Activated CD4-positive, CD25-positive, alpha-beta regulatory T cell treated with anti-CD3 and anti-CD28 coated beads, Interleukin-2, amount 50 U/mL, for 24 hours (primary cell): ENCODE data around the gene APPL1.
A peak's percentile ranks its signal among the peaks of the same experiment; 100 is the strongest.

Experiments used
- ATAC-seq, 2 donors: fragments of 150-1000 bp; cut with Tn5 transposase; one replicate each; pipeline ENCODE4 v1.10.0; 2021; ENCODE audit warnings: mild to moderate bottlenecking in 1 of 2, moderate library complexity in 1 of 2

Gene APPL1, protein sequence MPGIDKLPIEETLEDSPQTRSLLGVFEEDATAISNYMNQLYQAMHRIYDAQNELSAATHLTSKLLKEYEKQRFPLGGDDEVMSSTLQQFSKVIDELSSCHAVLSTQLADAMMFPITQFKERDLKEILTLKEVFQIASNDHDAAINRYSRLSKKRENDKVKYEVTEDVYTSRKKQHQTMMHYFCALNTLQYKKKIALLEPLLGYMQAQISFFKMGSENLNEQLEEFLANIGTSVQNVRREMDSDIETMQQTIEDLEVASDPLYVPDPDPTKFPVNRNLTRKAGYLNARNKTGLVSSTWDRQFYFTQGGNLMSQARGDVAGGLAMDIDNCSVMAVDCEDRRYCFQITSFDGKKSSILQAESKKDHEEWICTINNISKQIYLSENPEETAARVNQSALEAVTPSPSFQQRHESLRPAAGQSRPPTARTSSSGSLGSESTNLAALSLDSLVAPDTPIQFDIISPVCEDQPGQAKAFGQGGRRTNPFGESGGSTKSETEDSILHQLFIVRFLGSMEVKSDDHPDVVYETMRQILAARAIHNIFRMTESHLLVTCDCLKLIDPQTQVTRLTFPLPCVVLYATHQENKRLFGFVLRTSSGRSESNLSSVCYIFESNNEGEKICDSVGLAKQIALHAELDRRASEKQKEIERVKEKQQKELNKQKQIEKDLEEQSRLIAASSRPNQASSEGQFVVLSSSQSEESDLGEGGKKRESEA

DNA sequence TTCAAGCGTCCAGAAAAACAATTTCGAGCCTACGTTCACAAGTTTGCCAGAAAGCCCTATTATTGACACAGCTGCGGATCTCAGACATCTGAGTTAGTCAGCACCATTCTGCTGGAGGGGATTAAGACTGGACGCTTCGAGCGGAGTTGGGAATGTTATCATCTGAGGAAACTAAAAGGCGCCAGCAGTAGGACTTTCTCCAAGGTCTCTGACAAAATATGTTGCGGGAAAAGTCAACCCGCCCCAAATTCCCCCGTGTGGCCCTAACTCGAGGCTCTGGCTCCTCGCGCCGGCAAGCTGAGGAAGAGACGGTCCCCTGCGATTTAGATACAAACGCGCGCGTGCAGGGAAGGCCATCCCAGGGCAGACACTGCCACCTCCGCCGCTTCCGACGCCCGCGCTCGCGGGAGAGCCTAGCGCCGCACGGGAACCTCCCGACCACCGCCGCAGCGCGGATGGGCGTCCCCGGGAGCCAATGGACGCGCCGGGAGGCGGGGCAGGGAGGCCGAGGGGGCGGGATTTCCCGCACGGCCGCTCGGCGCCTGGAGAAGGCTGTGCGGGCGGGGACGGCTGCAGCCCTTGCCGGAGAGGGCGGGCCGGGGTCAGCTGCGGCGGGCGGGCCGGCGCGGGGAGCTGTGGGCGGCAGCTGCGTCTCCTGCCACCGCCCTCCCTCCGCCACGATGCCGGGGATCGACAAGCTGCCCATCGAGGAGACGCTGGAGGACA lies at the start of gene APPL1:
APPL1 (plus strand) TSS at position 526 of the 726 bp plus-strand sequence; CDS start at position 681, 155 bp downstream.
- ATAC-seq, result peak; percentile 92 to 96

DNA sequence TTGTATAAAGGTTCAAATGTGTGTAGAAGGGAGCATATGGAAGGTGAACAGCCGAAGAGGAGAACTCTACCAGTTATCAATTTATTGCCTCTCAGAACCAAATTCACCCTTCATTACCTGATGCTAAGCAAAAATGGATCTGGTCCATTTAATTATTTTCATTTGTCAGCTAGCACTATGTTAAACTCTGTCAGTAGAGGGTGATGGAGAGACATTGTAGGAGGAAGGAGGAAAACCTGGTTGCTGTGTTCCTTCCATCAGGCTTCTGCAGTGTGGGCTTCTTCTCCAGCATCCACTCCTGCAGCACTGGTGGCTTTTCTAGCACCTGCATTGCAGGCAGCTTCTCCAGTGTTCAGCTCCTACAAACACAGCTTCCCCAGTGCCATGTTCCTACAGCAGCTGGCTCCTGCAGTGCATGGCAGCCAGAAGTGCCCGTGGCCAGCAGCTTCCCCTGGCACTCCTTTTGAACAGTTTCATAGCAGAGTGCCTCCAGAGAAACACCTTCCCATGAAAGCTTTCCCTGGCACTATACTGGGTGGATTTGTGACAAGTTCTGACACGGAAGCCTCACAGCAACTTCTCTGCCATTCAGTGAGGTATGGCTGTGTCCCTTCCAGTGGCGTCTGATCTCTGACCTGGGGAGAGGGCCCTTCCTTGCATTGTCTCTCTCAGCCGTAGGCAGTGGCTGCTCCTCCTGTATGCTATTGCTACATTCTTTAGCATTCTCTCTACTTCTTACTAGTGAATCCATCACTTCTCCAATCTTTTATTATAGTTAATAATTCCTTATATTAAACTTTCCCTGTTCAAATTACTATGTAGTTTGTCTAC lies 47.7 kb upstream of the APPL1 start:
- ATAC-seq, result no peak

DNA sequence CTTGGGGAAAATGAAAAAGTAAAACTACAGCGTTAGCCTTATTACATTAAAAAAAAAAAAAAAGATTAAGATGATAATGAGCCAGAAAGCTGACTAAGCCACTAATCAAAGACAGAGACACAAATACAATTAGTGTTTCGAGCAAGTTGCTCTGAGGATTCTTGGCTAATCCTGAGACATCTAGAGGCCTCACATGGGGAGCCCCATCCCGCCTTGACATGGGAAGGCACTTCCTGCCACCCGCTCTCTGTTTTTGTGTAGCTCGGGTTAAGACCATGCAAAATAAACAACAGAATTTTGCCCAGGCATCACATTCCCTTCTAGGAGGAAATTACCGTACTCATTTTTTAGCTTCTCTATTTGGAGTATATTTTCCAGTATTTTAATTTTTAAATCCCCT lies 43.0 kb upstream of the APPL1 start:
- no peak for ATAC-seq

DNA sequence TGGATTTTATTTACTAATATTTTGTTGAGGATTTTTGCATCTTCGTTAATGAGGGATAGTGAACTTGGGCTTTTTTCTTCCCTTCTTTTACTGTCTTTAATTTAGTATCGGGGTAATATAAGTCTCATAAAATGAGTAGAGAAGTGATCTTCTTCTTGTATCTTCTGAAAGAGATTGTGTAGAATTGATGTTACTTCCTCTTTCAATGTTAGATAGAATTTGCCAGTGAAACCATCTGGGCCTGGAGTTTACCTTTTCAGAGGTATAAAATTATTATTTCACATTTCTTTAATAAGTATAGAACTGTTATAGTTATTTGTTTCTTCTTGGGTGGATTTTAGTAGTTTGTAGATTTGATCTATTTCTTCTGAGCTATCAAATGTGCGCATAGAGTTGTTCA lies 35.5 kb upstream of the APPL1 start:
- no peak for ATAC-seq

DNA sequence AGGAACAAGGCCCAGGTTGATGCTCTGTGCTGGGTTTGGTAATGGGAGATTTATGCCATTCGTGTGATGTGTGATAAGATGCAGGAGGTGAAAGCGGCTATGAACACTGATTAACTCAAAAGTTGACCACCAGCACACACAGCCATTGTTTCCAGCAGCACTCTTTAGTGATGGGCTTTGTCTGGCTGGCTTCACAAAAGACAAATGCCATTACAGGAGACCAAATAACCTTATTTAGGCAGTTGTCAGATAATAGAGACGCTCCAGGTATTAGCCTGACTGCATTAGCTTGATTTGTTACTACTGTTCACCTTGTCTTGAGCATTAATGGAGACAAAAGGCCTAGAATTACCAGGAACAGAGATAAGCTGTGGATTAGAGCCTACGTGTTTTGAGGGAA lies 32.9 kb upstream of the APPL1 start:
- no peak for ATAC-seq

DNA sequence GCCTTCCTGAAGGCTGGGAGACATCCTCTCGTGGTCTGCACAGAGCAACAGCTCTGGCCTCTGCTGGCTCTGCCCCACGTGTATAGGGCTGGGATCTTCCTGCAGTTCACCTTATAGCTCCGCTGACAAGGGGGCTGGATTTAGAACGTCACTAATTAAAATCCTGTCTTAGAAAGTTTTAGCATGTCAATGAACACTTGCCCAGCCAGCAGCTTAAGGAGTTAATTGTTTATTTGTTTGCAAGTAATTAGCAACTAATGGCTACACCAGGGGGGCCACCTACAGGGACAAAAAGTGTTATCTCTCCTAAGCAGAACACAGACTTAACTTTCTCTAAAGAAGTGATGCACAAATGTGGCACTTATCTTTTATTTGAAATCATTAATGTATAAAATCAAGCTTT lies 27.6 kb upstream of the APPL1 start, which contains the start of gene HESX1:
HESX1 (minus strand) TSS at position 84 of the 403 bp plus-strand sequence; CDS start at position 24, 60 bp downstream.
- no peak for ATAC-seq

DNA sequence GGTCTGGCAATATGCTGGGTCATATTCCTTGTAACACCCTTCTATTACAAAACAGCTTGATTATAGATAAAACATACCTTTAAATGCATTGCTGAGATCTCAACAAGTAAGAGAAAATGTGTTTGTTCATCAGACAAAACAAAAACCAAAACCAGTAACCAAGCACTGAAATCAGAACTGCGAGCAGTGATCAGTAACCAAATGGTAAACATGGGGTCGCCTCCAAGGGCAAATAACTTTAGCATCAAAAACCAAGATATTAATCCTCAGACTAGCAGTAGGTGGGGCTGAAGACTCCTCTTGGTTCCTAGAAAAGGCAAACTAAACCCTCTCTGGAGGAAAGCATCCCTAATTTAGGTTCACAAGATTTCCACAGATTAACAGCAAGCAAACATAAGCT lies 21.1 kb upstream of the APPL1 start:
- ATAC-seq, result no peak

DNA sequence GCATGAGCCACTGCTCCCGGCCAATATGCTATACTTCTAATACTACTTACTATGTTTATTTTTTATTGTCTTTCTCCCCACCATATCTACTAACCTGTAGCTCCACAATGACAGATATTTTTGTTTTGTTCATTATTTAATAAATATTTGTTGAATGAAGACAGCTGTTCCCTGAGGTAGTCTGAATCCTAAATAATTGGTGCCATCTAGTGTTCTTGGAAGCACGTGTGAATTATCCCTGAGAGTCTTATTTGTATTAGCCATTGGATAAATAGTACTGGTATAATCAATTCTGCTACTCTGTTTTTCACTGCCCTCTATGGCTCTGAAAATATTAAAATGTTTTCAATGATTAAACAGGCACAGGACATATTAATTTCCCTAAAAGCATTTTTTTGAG lies 5.6 kb upstream of the APPL1 start:
- no peak for ATAC-seq

DNA sequence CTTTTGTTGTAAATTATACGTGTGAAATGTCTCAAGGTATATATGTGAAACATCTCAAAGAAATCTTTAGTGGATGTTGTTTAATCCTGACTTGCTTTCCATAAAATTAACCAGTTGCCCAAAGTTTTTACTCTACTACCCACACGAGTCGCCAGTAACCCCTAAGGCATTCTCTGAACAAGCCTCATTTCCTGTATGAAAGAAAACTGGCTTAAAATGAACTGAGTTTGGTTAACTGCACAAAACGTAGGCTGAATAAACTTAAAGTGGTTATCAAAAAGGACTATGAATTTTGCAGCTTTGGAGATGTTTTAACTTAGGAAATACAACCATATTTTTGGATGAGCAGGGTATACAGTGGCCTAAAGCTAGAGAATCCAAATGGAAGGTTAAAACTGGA lies 2.7 kb upstream of the APPL1 start:
- ATAC-seq, result no peak

DNA sequence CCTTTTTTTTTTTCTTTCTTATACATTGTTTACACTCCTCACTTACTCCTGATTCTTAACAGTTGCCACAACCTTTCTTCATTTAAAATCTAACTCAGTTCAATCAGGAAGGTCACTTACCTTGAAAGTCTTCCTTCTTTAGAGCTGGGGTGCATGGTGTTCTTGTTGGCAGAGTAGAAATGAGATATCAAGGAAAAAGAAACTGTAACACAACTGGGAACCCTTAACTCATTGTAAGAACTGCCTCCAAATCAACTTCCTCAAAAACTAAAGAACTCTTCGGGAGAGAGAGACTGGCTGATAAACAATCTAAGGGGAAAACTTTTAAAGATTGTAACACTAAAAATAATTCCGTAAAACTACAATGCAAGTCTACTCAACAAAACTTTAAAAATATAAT lies 1.4 kb upstream of the APPL1 start:
- ATAC-seq, result no peak

DNA sequence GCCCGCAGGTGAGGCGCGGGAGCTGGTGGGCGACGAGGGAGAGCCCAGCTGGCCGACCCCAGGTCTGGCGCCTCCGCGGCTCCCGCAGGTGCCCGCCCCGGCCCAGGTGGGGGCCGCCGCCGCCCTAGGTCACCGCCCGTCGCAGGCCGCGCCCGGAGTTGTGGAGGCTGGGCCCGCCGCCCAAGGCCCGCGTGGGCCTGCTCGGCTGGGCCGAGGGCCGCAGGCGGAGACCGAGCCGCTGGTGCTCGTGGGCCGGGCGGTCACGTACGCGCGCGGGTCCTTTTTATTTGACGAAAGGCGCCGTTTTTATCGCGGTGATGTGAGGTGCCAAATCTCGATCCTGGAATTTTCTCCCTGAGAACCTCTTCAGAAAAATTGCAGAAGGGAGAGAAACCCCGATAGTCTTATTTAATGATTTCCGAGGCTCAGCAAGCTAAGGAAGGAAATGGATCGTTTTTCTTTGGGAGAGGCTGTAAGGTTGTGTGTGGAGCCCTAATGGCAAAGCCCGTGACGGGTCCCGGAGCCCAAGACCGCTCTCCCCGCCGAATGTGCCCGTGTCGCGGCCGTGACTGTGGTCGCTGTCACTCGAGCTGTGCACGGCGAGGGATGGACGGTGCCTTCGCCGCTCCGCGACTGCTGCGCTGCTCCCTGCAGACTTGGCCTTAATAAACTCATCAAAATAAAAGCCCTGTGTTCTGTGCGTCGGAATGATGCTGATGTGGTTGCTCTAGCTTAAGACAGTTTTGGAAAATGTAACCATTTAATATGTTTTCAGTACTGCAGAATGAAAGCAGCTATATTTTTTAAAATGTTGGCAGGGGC lies 612 bp downstream of the APPL1 start:
- peak; percentile 34 to 44 for ATAC-seq

DNA sequence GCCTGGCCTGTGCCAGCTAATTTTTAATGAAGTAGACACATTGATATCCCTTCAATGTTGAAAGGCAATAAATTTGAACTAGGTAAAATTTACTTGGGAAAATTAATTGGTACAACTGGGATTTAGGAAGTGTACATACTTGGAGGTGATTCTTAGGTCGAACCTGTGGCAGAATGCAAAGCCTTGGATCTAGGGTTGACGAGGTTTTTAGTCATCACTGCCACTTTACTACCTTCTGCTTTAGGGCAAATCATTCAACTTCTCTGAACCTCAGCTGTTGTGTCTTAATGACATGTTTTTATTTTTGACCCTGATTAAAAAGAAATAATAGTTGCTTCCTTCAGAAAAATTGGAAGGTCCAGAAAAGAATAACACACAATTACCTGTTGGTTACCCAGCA lies 2.5 kb downstream of the APPL1 start:
- no peak for ATAC-seq

DNA sequence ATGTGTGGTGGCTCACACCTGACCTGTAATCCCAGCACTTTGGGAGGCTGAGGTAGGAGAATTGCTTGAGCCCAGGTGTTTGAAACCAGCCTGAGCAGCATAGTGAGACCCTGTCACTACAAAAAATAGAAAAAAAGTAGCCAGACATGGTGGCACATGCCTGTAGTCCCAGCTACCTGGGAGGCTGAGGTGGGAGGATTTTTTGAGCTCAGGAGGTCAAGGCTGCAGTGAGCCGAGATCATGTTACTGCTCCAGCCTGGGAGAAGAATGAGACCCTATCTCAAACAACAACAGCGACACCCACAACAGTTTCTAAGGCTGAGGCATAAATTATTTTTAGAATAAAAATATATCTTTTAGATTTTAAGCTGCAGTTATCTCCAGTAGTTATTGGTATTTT lies 6.3 kb downstream of the APPL1 start:
- ATAC-seq, result no peak

DNA sequence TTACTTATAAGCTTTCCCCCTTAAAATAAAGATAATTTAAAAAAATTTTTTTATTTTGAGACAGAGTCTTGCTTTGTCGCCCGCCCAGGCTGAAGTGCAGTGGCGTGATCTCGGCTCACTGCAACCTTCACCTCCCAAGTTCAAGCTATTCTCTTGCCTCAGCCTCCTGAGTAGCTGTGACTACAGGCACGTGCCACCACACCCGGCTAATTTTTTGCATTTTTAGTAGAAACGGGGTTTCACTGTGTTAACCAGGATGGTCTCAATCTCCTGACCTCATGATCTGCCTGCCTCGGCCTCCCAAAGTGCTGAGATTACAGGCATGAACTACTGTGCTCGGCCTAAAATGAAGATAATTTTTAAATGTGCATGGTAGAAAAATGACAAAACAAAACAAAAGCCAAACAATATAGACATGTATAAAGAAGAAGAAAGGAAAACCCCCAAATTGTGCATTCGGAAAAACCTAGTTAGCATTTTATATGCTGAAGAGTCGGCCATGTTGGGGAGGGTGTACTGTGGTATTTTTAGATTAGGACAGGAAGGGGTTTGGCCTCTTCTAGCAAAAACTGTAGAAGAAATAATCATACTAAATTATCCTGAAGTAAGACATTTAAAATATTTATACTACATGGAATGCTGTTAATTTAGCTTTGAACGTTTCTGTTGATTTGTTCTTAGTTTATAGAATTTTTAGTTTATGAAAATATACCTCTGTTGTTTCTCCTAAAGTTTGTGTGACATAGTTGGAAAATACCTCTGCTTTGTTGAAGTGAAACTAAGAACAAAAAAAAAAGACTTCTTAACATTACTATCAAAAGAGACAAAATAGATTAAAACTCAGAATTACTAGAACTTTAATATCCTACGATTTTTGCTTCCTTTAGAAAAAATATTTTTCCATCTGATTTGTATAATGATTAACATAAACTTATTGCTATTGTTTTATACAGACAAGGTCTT lies 7.4 kb downstream of the APPL1 start:
- ATAC-seq, result no peak

DNA sequence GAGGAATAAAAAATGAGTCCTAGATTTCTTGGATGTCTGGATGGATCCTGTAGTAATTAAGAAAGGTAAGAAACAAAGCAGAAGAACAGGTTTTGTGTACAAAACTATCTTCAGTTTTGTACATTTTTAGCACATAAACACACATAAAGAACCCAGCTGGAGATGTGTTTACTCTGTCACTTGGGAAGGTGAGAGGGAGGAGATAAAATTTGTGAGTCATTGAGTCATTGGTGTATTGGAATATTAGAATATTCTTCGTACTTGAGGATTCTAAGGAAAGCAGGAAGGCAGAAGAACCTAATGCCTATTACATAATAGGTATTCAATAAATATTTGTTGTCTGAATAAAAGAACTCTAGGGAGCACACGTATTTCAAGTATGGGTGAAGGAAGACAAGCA lies 17.4 kb downstream of the APPL1 start:
- no peak for ATAC-seq

DNA sequence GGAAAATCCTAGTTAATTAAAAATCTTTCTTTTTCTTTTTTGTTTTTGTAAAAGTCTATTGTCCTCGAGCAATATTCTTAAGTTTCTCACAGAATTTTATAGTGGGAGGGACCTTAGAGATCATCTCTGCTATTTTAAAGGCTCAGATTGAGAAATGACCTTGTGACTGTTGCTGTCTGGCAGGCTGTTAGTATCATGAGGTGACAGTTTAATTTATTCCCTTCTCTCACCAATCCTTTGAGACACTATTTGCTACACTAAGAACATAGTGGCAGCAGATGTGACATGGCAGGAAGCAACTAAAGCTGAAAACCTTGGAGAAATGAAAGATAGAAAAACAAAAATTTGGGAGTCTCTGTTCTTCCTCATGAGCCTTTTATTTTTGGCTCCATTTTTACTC lies 24.9 kb downstream of the APPL1 start:
- no peak for ATAC-seq

DNA sequence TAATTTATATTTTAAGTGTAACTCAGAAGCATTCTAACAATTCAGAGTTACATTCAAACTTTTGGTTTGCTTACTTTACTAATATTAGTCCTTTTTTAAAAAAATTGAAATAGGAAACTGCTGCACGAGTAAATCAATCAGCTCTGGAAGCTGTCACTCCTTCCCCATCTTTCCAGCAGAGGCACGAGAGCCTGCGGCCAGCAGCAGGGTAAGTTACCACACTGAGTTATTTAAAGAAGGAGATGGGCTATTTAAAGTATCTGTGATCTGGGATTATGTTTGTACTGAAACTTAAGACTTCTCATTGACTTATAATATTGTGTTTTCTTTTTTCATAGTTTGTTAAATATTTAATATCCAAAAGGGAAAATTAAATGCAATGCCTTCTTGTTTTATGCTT lies 29.3 kb downstream of the APPL1 start:
- ATAC-seq, result no peak

DNA sequence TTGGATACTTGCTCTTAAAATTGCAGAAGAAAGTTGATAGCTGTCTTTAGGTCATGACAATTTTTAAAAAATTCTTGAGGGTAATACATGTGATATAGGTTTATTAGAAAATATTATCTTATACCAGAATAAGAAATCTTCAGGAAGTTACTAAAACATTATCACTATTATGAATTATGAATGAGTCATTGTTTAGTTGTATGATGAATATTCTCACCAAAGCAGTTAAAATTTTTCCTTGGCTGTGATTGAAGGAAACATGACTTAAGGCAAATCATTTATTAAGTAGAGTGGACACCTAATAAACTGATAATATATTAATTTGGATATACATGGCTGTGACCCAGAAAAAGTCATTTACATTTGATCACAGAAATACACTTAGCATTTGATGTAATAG lies 30.1 kb downstream of the APPL1 start:
- ATAC-seq, result no peak

DNA sequence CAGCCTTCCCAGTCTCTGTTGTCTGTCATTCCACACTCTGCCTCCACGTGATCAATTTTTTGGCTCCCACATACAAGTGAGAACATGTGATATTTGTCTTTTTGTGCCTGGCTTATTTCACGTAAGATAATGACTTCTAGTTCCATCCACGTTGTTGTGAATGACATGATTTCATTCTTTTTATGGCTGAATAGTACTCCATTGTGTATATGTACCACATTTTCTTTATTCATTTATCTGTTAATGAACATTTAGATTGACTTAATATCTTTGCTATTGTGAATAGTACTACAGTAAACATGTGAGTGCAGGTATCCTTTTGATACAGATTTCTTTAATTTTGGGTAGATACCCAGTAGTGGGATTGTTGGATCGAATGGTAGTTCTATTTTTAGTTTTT lies 33.6 kb downstream of the APPL1 start:
- no peak for ATAC-seq

DNA sequence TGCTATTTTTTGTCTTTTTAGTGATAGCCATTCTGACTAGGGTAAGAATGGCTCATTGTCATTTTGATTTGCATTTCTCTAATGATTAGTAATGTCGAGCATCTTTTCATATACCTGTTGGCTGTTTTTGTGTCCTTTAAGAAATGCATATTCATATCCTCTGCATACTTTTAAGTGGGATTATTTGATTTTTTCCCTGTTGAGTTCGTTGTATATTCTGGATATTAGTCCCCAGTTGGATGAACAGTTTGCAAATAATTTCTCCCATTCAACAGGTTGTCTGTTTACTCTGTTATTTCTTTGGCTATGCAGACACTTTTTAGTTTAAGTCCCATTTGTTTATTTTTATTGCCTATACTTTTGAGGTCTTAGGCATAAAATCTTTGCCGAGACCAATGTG lies 34.4 kb downstream of the APPL1 start:
- ATAC-seq, result no peak

DNA sequence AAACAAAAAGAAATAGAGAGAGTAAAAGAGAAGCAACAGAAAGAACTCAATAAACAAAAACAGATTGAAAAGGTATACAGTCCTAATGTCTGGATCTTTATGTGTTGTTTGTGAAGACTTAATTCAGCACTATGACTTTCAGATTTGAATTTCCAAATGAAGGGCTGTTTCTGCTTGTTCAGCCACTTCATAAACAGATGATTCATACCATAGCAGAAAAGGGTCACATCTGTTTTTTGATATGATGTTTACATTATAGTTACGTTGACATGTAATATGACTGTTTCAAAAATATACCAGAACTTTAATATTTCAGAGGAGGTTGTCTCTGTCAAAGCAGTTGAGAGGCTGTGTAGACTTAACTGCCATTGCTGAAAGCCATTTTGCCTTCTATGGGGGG lies 40.9 kb downstream of the APPL1 start:
- no peak for ATAC-seq
